H1 (cell line): ENCODE measurements around the gene GCFC2. TPM values are rescaled to one million over a fixed set of nuclear protein-coding genes. Genes with fewer than 3 reads are reported as not detected.

ENCODE experiments used
- polyA plus RNA-seq, 7 experiments: library from polyadenylated mRNA; depleted of rRNA in 3 of 7; stranded (reverse) in 5 of 7; unstranded in 2 of 7; fragments of >200 nt in 5 of 7; fragments of 200-250 nt in 2 of 7; gene quantifications; 1 replicate in 5 of 7; 2 replicates in 1 of 7; 4 replicates in 1 of 7; pipeline versions ENCODE4 v1.2.1 to v1.2.3, GENCODE V29; 2011 to 2013; ENCODE audit warnings: missing spikeins in 2 of 7, mixed read lengths in 2 of 7
- total RNA-seq: library from RNA; stranded (reverse); fragmentation: NEBNext Ultra II Directional; extraction: Animal tissue kit (Norgen Biotek cat#: 25700); gene quantifications from 2 replicates; pipeline ENCODE4 v1.2.1, GENCODE V29; 2021
- TF ChIP-seq, protein P1 (sequence below): fragments of 300-600 bp; sonication (generic); IDR thresholded peaks from 2 replicates; pipeline ENCODE4 v1.7.1; 2012; ENCODE audit warnings: low read length, moderate library complexity, mild to moderate bottlenecking, inconsistent platforms; ENCODE audit not compliant: insufficient replicate concordance

Gene GCFC2
- total and polyA plus RNA-seq, 2 of the 8 experiments (the other 6 are each of a cell fraction or from before 2014, with no cell fraction given): 5.6 to 19.1 TPM

DNA sequence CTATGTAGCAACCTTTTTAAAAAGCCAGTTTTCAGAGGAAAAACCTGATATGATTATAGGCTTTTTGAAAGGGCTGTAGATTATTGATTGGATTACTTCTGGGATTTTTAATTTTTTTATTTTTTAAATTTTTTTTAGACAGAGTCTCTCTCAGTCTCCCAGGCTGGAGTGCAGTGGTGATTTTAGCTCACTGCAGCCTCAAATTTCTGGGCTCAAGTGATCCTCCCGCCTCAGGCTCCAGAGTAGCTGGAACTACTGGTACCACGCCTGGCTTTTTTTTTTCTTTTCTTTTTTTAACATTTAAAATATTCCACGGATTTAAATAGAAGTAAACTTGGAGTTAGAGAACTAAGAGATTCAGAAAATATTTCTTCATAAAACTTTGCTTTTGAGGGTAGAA, 62.9 kb downstream of the GCFC2 start (continued):
- TF ChIP-seq, protein P1, sequence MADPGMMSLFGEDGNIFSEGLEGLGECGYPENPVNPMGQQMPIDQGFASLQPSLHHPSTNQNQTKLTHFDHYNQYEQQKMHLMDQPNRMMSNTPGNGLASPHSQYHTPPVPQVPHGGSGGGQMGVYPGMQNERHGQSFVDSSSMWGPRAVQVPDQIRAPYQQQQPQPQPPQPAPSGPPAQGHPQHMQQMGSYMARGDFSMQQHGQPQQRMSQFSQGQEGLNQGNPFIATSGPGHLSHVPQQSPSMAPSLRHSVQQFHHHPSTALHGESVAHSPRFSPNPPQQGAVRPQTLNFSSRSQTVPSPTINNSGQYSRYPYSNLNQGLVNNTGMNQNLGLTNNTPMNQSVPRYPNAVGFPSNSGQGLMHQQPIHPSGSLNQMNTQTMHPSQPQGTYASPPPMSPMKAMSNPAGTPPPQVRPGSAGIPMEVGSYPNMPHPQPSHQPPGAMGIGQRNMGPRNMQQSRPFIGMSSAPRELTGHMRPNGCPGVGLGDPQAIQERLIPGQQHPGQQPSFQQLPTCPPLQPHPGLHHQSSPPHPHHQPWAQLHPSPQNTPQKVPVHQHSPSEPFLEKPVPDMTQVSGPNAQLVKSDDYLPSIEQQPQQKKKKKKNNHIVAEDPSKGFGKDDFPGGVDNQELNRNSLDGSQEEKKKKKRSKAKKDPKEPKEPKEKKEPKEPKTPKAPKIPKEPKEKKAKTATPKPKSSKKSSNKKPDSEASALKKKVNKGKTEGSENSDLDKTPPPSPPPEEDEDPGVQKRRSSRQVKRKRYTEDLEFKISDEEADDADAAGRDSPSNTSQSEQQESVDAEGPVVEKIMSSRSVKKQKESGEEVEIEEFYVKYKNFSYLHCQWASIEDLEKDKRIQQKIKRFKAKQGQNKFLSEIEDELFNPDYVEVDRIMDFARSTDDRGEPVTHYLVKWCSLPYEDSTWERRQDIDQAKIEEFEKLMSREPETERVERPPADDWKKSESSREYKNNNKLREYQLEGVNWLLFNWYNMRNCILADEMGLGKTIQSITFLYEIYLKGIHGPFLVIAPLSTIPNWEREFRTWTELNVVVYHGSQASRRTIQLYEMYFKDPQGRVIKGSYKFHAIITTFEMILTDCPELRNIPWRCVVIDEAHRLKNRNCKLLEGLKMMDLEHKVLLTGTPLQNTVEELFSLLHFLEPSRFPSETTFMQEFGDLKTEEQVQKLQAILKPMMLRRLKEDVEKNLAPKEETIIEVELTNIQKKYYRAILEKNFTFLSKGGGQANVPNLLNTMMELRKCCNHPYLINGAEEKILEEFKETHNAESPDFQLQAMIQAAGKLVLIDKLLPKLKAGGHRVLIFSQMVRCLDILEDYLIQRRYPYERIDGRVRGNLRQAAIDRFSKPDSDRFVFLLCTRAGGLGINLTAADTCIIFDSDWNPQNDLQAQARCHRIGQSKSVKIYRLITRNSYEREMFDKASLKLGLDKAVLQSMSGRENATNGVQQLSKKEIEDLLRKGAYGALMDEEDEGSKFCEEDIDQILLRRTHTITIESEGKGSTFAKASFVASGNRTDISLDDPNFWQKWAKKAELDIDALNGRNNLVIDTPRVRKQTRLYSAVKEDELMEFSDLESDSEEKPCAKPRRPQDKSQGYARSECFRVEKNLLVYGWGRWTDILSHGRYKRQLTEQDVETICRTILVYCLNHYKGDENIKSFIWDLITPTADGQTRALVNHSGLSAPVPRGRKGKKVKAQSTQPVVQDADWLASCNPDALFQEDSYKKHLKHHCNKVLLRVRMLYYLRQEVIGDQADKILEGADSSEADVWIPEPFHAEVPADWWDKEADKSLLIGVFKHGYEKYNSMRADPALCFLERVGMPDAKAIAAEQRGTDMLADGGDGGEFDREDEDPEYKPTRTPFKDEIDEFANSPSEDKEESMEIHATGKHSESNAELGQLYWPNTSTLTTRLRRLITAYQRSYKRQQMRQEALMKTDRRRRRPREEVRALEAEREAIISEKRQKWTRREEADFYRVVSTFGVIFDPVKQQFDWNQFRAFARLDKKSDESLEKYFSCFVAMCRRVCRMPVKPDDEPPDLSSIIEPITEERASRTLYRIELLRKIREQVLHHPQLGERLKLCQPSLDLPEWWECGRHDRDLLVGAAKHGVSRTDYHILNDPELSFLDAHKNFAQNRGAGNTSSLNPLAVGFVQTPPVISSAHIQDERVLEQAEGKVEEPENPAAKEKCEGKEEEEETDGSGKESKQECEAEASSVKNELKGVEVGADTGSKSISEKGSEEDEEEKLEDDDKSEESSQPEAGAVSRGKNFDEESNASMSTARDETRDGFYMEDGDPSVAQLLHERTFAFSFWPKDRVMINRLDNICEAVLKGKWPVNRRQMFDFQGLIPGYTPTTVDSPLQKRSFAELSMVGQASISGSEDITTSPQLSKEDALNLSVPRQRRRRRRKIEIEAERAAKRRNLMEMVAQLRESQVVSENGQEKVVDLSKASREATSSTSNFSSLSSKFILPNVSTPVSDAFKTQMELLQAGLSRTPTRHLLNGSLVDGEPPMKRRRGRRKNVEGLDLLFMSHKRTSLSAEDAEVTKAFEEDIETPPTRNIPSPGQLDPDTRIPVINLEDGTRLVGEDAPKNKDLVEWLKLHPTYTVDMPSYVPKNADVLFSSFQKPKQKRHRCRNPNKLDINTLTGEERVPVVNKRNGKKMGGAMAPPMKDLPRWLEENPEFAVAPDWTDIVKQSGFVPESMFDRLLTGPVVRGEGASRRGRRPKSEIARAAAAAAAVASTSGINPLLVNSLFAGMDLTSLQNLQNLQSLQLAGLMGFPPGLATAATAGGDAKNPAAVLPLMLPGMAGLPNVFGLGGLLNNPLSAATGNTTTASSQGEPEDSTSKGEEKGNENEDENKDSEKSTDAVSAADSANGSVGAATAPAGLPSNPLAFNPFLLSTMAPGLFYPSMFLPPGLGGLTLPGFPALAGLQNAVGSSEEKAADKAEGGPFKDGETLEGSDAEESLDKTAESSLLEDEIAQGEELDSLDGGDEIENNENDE: no peak
